H1 (cell line): ENCODE data around the gene GJD4. TPM values are rescaled to one million over a fixed set of nuclear protein-coding genes. Genes with fewer than 3 reads are reported as not detected.
A peak's percentile ranks its signal among the peaks of the same experiment; 100 is the strongest.

Source experiments
- CTCF ChIA-PET: fragments of 300-600 bp; sonication (Branson Sonifier 250); formaldehyde crosslinking; loops from one replicate; lab custom pipeline; 2021; ENCODE audit not compliant: partially characterized antibody; lab: Charles Lee
- POLR2A ChIA-PET: fragments of 300-600 bp; sonication (Branson Sonifier 250); formaldehyde crosslinking; loops from one replicate; lab custom pipeline; 2021; ENCODE audit warnings: inconsistent platforms; ENCODE audit not compliant: partially characterized antibody; lab: Charles Lee
- DNase-seq, 2 experiments: peaks; one replicate each; pipeline versions ENCODE4 v3.0.0 to v3.0.0-alpha.2; 2010 to 2022; ENCODE audit warnings: low spot score in 2 of 2, low read depth in 1 of 2, mixed read lengths in 1 of 2
- FAIRE-seq: peaks from 2 replicates; lab custom pipeline; 2011; peaks lifted over from hg19 to GRCh38; lab: Jason Lieb, UNC
- H2AFZ ChIP-seq: 2 replicates; pipeline ENCODE4 v1.8.1; 2012; ENCODE audit warnings: low read length, inconsistent platforms
- H2AK5ac ChIP-seq: 2 replicates; pipeline ENCODE4 v1.6.1; 2013; ENCODE audit warnings: low read depth, low read length
- H2BK120ac ChIP-seq: replicated peaks from 2 replicates; pipeline ENCODE3; 2013; ENCODE audit warnings: low read depth, low read length, inconsistent platforms
- H2BK12ac ChIP-seq: 2 replicates; pipeline ENCODE4 v1.6.1; 2013; ENCODE audit warnings: low read depth, low read length
- H2BK15ac ChIP-seq: 2 replicates; pipeline ENCODE4 v1.6.1; 2013; ENCODE audit warnings: low read length
- H2BK20ac ChIP-seq: 2 replicates; pipeline ENCODE4 v1.6.1; 2013; ENCODE audit warnings: low read length
- H2BK5ac ChIP-seq: 2 replicates; pipeline ENCODE4 v1.6.1; 2013; ENCODE audit warnings: low read depth, low read length
- H3K14ac ChIP-seq: 2 replicates; pipeline ENCODE4 v1.6.1; 2013; ENCODE audit warnings: inconsistent platforms; ENCODE audit not compliant: insufficient read length
- H3K18ac ChIP-seq: 2 replicates; pipeline ENCODE4 v1.6.1; 2013; ENCODE audit warnings: low read length; ENCODE audit errors: extremely low read depth
- H3K23ac ChIP-seq: 2 replicates; pipeline ENCODE4 v1.6.1; 2013; ENCODE audit warnings: inconsistent platforms; ENCODE audit not compliant: insufficient read length
- H3K23me2 ChIP-seq: 2 replicates; pipeline ENCODE4 v1.6.1; 2013; ENCODE audit warnings: low read depth, low read length
- H3K27ac ChIP-seq: 2 replicates; pipeline ENCODE4 v1.6.1; 2011; ENCODE audit warnings: low read depth, low read length, inconsistent platforms
- H3K27me3 ChIP-seq, 4 experiments: replicated peaks in 1 of 4; 1 replicate in 1 of 4; 2 replicates in 3 of 4; pipeline versions ENCODE4 v1.6.1 to v1.8.1; 2011 to 2013; ENCODE audit warnings: low read length in 3 of 4, mild to moderate bottlenecking in 3 of 4, inconsistent platforms in 2 of 4, mixed read lengths in 2 of 4, moderate library complexity in 1 of 4; ENCODE audit not compliant: control insufficient read depth in 3 of 4, insufficient read depth in 3 of 4; ENCODE audit errors: extremely low read depth in 1 of 4
- H3K36me3 ChIP-seq, 4 experiments: 2 replicates each; pipeline versions ENCODE4 v1.6.1 to v1.8.1; 2011 to 2013; ENCODE audit warnings: mild to moderate bottlenecking in 4 of 4, low read length in 3 of 4, moderate library complexity in 2 of 4, control low read depth in 1 of 4, inconsistent platforms in 1 of 4; ENCODE audit not compliant: insufficient read depth in 4 of 4, control insufficient read depth in 2 of 4
- H3K4ac ChIP-seq: replicated peaks from 2 replicates; pipeline ENCODE3; 2013; ENCODE audit warnings: low read length, low read depth, mixed read lengths, inconsistent platforms; ENCODE audit not compliant: insufficient read length
- H3K4me1 ChIP-seq, 4 experiments: replicated peaks in 1 of 4; 1 replicate in 1 of 4; 2 replicates in 3 of 4; pipeline versions ENCODE4 v1.6.1 to v1.8.1; 2011 to 2013; ENCODE audit warnings: low read length in 3 of 4, inconsistent platforms in 2 of 4, mixed read lengths in 1 of 4; ENCODE audit not compliant: insufficient read depth in 4 of 4, control insufficient read depth in 3 of 4
- H3K4me2 ChIP-seq, 2 experiments: 2 replicates each; pipeline versions ENCODE4 v1.6.1 to v1.8.1; 2011 to 2013; ENCODE audit warnings: low read depth in 2 of 2, low read length in 2 of 2, control low read depth in 1 of 2, inconsistent platforms in 1 of 2, mild to moderate bottlenecking in 1 of 2; ENCODE audit not compliant: insufficient read depth in 1 of 2
- H3K4me3 ChIP-seq, 4 experiments: fragments of 200-600, 300-600 bp in 1 of 4; sonication (generic), shearing (Covaris generic), sonication (Bioruptor Twin) in 1 of 4; 2 replicates each; pipeline versions ENCODE4 v1.5.1 to v1.8.1; 2011 to 2016; ENCODE audit warnings: low read length in 4 of 4, low read depth in 3 of 4, control low read depth in 2 of 4, inconsistent platforms in 2 of 4, mild to moderate bottlenecking in 2 of 4, mixed read lengths in 1 of 4, moderate library complexity in 1 of 4; ENCODE audit not compliant: insufficient read depth in 2 of 4; ENCODE audit errors: extremely low read depth in 1 of 4
- H3K56ac ChIP-seq: replicated peaks from 2 replicates; pipeline ENCODE3; 2013; ENCODE audit warnings: low read depth, mild to moderate bottlenecking, mixed read lengths, low read length, inconsistent platforms; ENCODE audit not compliant: insufficient read length
- H3K79me1 ChIP-seq: 2 replicates; pipeline ENCODE4 v1.6.1; 2013; ENCODE audit warnings: low read depth, low read length, control low read depth
- H3K79me2 ChIP-seq, 2 experiments: 2 replicates each; pipeline versions ENCODE4 v1.6.1 to v1.8.1; 2012 to 2013; ENCODE audit warnings: low read length in 2 of 2, mild to moderate bottlenecking in 2 of 2, inconsistent platforms in 1 of 2; ENCODE audit not compliant: insufficient read depth in 2 of 2, control insufficient read depth in 1 of 2
- H3K9ac ChIP-seq, 4 experiments: replicated peaks in 1 of 4; 1 replicate in 1 of 4; 2 replicates in 3 of 4; pipeline versions ENCODE4 v1.6.1 to v1.8.1; 2011 to 2013; ENCODE audit warnings: low read depth in 3 of 4, low read length in 3 of 4, control low read depth in 2 of 4, mild to moderate bottlenecking in 2 of 4, moderate library complexity in 2 of 4, inconsistent platforms in 1 of 4; ENCODE audit errors: extremely low read depth in 1 of 4
- H3K9me3 ChIP-seq, 2 experiments: 2 replicates each; pipeline versions ENCODE4 v1.6.1 to v1.8.1; 2012 to 2013; ENCODE audit warnings: mild to moderate bottlenecking in 2 of 2, moderate library complexity in 2 of 2, control low read depth in 1 of 2, inconsistent platforms in 1 of 2, low read depth in 1 of 2, low read length in 1 of 2, mixed read lengths in 1 of 2; ENCODE audit not compliant: insufficient read depth in 2 of 2
- H4K20me1 ChIP-seq, 2 experiments: replicated peaks in 1 of 2; 2 replicates each; pipeline versions ENCODE3 to v1.8.1; 2011 to 2013; ENCODE audit warnings: inconsistent platforms in 2 of 2, low read length in 2 of 2, mild to moderate bottlenecking in 1 of 2; ENCODE audit not compliant: insufficient read depth in 2 of 2, control insufficient read depth in 1 of 2
- H4K5ac ChIP-seq: 2 replicates; pipeline ENCODE4 v1.6.1; 2013; ENCODE audit warnings: low read length, low read depth, mixed read lengths, inconsistent platforms; ENCODE audit not compliant: insufficient read length
- H4K8ac ChIP-seq: 2 replicates; pipeline ENCODE4 v1.8.0; 2013; ENCODE audit warnings: mild to moderate bottlenecking, moderate library complexity, low read length, inconsistent platforms; ENCODE audit not compliant: insufficient read depth; ENCODE audit errors: extremely low read depth
- H4K91ac ChIP-seq: replicated peaks from 2 replicates; pipeline ENCODE3; 2013; ENCODE audit warnings: low read length, mixed read lengths, inconsistent platforms; ENCODE audit not compliant: insufficient read length
- YY1 ChIP-seq: IDR thresholded peaks from 2 replicates; pipeline ENCODE4 v1.6.1; 2011; ENCODE audit warnings: low read depth, mild to moderate bottlenecking, low read length
- WGBS, 2 experiments: shearing (Covaris generic) in 1 of 2; methylation state at CpG; one replicate each; pipeline versions ENCODE4 v1.1.6 to v1.1.7; 2013 to 2015; ENCODE audit warnings: low lambda C conversion rate in 2 of 2, mixed read lengths in 2 of 2, inconsistent platforms in 1 of 2, low coverage in 1 of 2, missing lambda C conversion rate in 1 of 2; ENCODE audit not compliant: insufficient replicate concordance in 2 of 2, insufficient coverage in 1 of 2, insufficient read length in 1 of 2; ENCODE audit errors: extremely low coverage in 1 of 2, missing lambda C conversion rate in 1 of 2; 5-methylcytosine and 5-hydroxymethylcytosine counted together
- polyA plus RNA-seq, 7 experiments: library from polyadenylated mRNA; depleted of rRNA in 3 of 7; stranded (reverse) in 5 of 7; unstranded in 2 of 7; fragments of >200 nt in 5 of 7; fragments of 200-250 nt in 2 of 7; gene quantifications; 1 replicate in 5 of 7; 2 replicates in 1 of 7; 4 replicates in 1 of 7; pipeline versions ENCODE4 v1.2.1 to v1.2.3, GENCODE V29; 2011 to 2013; ENCODE audit warnings: missing spikeins in 2 of 7, mixed read lengths in 2 of 7
- total RNA-seq: library from RNA; stranded (reverse); fragmentation: NEBNext Ultra II Directional; extraction: Animal tissue kit (Norgen Biotek cat#: 25700); gene quantifications from 2 replicates; pipeline ENCODE4 v1.2.1, GENCODE V29; 2021

Gene GJD4
- total and polyA plus RNA-seq, 2 of the 8 experiments (the other 6 are each of a cell fraction or from before 2014, with no cell fraction given) = not detected

- no peaks in the 10 kb centered on the region for H3K79me2 ChIP-seq
Measured at GRCh38 chr10:35569111-35569707, 35.9 kb upstream of the GJD4 start.

More at GRCh38 chr10:35569111-35569707, 35.9 kb upstream of the GJD4 start:
- Histone ChIP-seq H4K91ac (no peak overlapping the region), H3K14ac (no peak overlapping the region), H3K27me3 (no peaks in the 10 kb centered on the region), H3K23ac (no peak overlapping the region), H2BK15ac (no peak overlapping the region), H4K5ac (no peak overlapping the region), H2BK120ac (no peak overlapping the region), H3K9ac (no peak overlapping the region), H3K4me2 (no peak overlapping the region), H4K20me1 (peaks cover 0 to 3% of the 10 kb centered on the region in 2 experiments), H3K9me3 (no peaks in the 10 kb centered on the region), H3K79me1 (peaks cover 2% of the 10 kb centered on the region; the same call in 1 of the 2 replicates), H3K18ac (no peak overlapping the region), H2BK20ac (no peak overlapping the region), H3K27ac (no peak overlapping the region), H3K36me3 (no peaks in the 10 kb centered on the region; a peak in 1 of 8 replicates), H2AK5ac (no peak overlapping the region), H3K4ac (no peak overlapping the region), H2BK5ac (no peak overlapping the region), H3K4me1 (peaks cover 1 to 6% (median 2%) of the 10 kb centered on the region in 4 experiments; a peak in 3 of 7 replicates), H2AFZ (no peak overlapping the region), H4K8ac (peak overlapping the region; percentile 60; the same call in 1 of the 2 replicates)
- 92% methylated on average over 19 of the region's 19 CpGs; no CpG with 5 or more reads in 1 of the 2 experiments for WGBS, 2 experiments
- no peak for DNase-seq
- FAIRE-seq = no peak
- POLR2A ChIA-PET = no interaction called here
- TF ChIP-seq YY1 = no peak
- TF ChIP-seq, all 59 proteins: peak for 0
- CTCF ChIA-PET = interaction anchor here (0.6 to 1.2 kb wide), 8 partner anchors 8 to 1210 kb away, joined by 3 to 9 read pairs (median 3); no protein-coding TSS in a partner anchor
- H3K4me3 ChIP-seq = no peak overlapping the region
- H3K23me2 ChIP-seq = no peaks in the 10 kb centered on the region
- no peak overlapping the region for H2BK12ac ChIP-seq
- no peak overlapping the region for H3K56ac ChIP-seq
